ENCODE measurements around the gene KIF13A. TPM values are rescaled to one million over a fixed set of nuclear protein-coding genes. Genes with fewer than 3 reads are reported as not detected.

The KIF13A gene
- total and polyA plus RNA-seq, 2 donors (not counting 3 experiments of a cell fraction or from before 2014, with no cell fraction given) = 24.9 to 65.8 TPM

GRCh38 chr6:17892097-17892686 lies 95.2 kb downstream of the KIF13A start:
- intact Hi-C loops (cut with micrococcal nuclease) = no loop called here

GRCh38 chr6:17890309-17890708 lies 97.1 kb downstream of the KIF13A start:
- POLR2A ChIA-PET = no interaction called here
- DNase-seq (ENCODE audit: low read depth, low spot score) (no peak), FAIRE-seq (no peak)
- Histone ChIP-seq H3K4me2 (ENCODE audit: insufficient read depth, low read length) (no peak overlapping the region), H3K9me1 (replicated peaks; ENCODE audit: control insufficient read depth, extremely low read depth, insufficient read depth, low read length) (no peaks in the 10 kb centered on the region), H3K27ac (ENCODE audit: insufficient read depth, low read depth, low read length) (no peak overlapping the region), H3K9me3 (replicated peaks; ENCODE audit: control insufficient read depth, insufficient read depth, low read length) (peaks cover 6% of the 10 kb centered on the region), H3K4me3 (replicated peaks in 1 of 3; ENCODE audit: insufficient read depth in 1 of 3, low read depth in 1 of 3, low read length in 3 of 3) (no peak overlapping the region), H3K9ac (replicated peaks; ENCODE audit: extremely low read depth, insufficient read depth, low read length) (no peak overlapping the region), H3K4me1 (ENCODE audit: control insufficient read depth, extremely low read depth, insufficient read depth, low read length) (no peaks in the 10 kb centered on the region), H3K36me3 (ENCODE audit: control insufficient read depth in 2 of 2, extremely low read depth in 1 of 2, insufficient read depth in 2 of 2, low read length in 2 of 2) (peaks cover 0 to 6% of the 10 kb centered on the region in 2 experiments), H4K20me1 (replicated peaks; ENCODE audit: control insufficient read depth, extremely low read depth, insufficient read depth, low read length) (no peaks in the 10 kb centered on the region), H2AFZ (ENCODE audit: low read depth, low read length) (no peak overlapping the region), H3K27me3 (ENCODE audit: control insufficient read depth in 2 of 2, insufficient read depth in 2 of 2, low read length in 2 of 2) (no peaks in the 10 kb centered on the region), H3K79me2 (ENCODE audit: control insufficient read depth, insufficient read depth, low read length) (no peaks in the 10 kb centered on the region)
- no peak for TF ChIP-seq POLR2AphosphoS5 (IDR thresholded peaks at IDR 0.05; ENCODE audit: insufficient read depth, low read depth, low read length)
- TF ChIP-seq MYC (IDR thresholded peaks at IDR 0.05; ENCODE audit: low read depth, low read length) = no peak
- no peak for TF ChIP-seq EZH2 (IDR thresholded peaks at IDR 0.05; ENCODE audit: borderline replicate concordance, low read depth, low read length, severe bottlenecking)
- TF ChIP-seq MAX (IDR thresholded peaks at IDR 0.05; ENCODE audit: insufficient read depth, insufficient read length) = no peak
- no peak for TF ChIP-seq GATA2 (IDR thresholded peaks at IDR 0.05; ENCODE audit: insufficient read depth, insufficient read length, low read depth, low read length)
- no peak for TF ChIP-seq CTCF (IDR thresholded peaks at IDR 0.05; ENCODE audit: extremely low read depth in 1 of 2, insufficient read depth in 1 of 2, low read depth in 1 of 2, low read length in 2 of 2)
- TF ChIP-seq JUN (IDR thresholded peaks at IDR 0.05; ENCODE audit: borderline replicate concordance, insufficient read depth, insufficient read length, low read depth) = no peak
- TF ChIP-seq POLR2A (IDR thresholded peaks at IDR 0.05; ENCODE audit: low read depth, low read length) = no peak
- no peak for TF ChIP-seq FOS (IDR thresholded peaks at IDR 0.05; ENCODE audit: borderline replicate concordance, insufficient read depth, low read length)
- intact Hi-C loops (cut with micrococcal nuclease) (no loop called here), dilution Hi-C loops (cut with MboI; ENCODE audit: extremely low pct_ligation_motif_present, low sequenced_read_pairs) (no loop called here)
- no TSS peak for BruUV-seq (replicated peaks)
- CTCF ChIA-PET = interaction anchor here (1.2 to 1.4 kb wide), 2 partner anchors 12 to 33 kb away, joined by 4 read pairs; no protein-coding TSS in a partner anchor

More at GRCh38 chr6:17892097-17892686, 95.2 kb downstream of the KIF13A start:
- FAIRE-seq = no peak
- dilution Hi-C loops (cut with MboI; ENCODE audit: extremely low pct_ligation_motif_present, low sequenced_read_pairs) = no loop called here
- H3K27me3 ChIP-seq (ENCODE audit: control insufficient read depth in 2 of 2, insufficient read depth in 2 of 2, low read length in 2 of 2) = no peaks in the 10 kb centered on the region
- H3K4me2 ChIP-seq (ENCODE audit: insufficient read depth, low read length) = no peak overlapping the region
- CTCF ChIA-PET = no interaction called here
- H3K27ac ChIP-seq (ENCODE audit: insufficient read depth, low read depth, low read length) = no peak overlapping the region
- H2AFZ ChIP-seq (ENCODE audit: low read depth, low read length) = no peak overlapping the region
- H4K20me1 ChIP-seq (replicated peaks; ENCODE audit: control insufficient read depth, extremely low read depth, insufficient read depth, low read length) = no peaks in the 10 kb centered on the region
- BruUV-seq (replicated peaks) = no TSS peak
- peaks cover 9% of the 10 kb centered on the region for H3K9me3 ChIP-seq (replicated peaks; ENCODE audit: control insufficient read depth, insufficient read depth, low read length)
- H3K9me1 ChIP-seq (replicated peaks; ENCODE audit: control insufficient read depth, extremely low read depth, insufficient read depth, low read length) = no peaks in the 10 kb centered on the region
- no peaks in the 10 kb centered on the region for H3K79me2 ChIP-seq (ENCODE audit: control insufficient read depth, insufficient read depth, low read length)
- no peak overlapping the region for H3K4me3 ChIP-seq (replicated peaks in 1 of 3; ENCODE audit: insufficient read depth in 1 of 3, low read depth in 1 of 3, low read length in 3 of 3)
- H3K9ac ChIP-seq (replicated peaks; ENCODE audit: extremely low read depth, insufficient read depth, low read length) = no peak overlapping the region
- TF ChIP-seq MAX (IDR thresholded peaks at IDR 0.05; ENCODE audit: insufficient read depth, insufficient read length) = no peak
- TF ChIP-seq EZH2 (IDR thresholded peaks at IDR 0.05; ENCODE audit: borderline replicate concordance, low read depth, low read length, severe bottlenecking) = no peak
- TF ChIP-seq MYC (IDR thresholded peaks at IDR 0.05; ENCODE audit: low read depth, low read length) = no peak
- no peak for TF ChIP-seq JUN (IDR thresholded peaks at IDR 0.05; ENCODE audit: borderline replicate concordance, insufficient read depth, insufficient read length, low read depth)
- no peak for TF ChIP-seq POLR2A (IDR thresholded peaks at IDR 0.05; ENCODE audit: low read depth, low read length)
- H3K4me1 ChIP-seq (ENCODE audit: control insufficient read depth, extremely low read depth, insufficient read depth, low read length) = no peaks in the 10 kb centered on the region
- DNase-seq (ENCODE audit: low read depth, low spot score) = no peak
- H3K36me3 ChIP-seq (ENCODE audit: control insufficient read depth in 2 of 2, extremely low read depth in 1 of 2, insufficient read depth in 2 of 2, low read length in 2 of 2) = peaks cover 2 to 8% of the 10 kb centered on the region in 2 experiments
- POLR2A ChIA-PET = no interaction called here

All from endothelial cell of umbilical vein (primary cell).